Stimulated activated CD8-positive, alpha-beta memory T cell treated with anti-CD3 and anti-CD28 coated beads, Interleukin-15, amount 100 ng/mL, for 4 hours (primary cell): ENCODE results near the gene GMDS.

ENCODE experiments used
- DNase-seq, 2 donors: peaks; one replicate each; pipeline ENCODE4 v3.0.0-alpha.2; 2020; ENCODE audit warnings: low read depth in 2 of 2

Gene GMDS

GRCh38 chr6:2205396-2205795 is 40.0 kb downstream of the GMDS start:
- DNase-seq: no peak

- no peak for DNase-seq
Observed at GRCh38 chr6:2204272-2204671, 41.1 kb downstream of the GMDS start.

- no peak for DNase-seq
Observed at GRCh38 chr6:2203264-2203663, 42.1 kb downstream of the GMDS start.

GRCh38 chr6:2197984-2198383 is 47.4 kb downstream of the GMDS start:
- DNase-seq: no peak

- no peak for DNase-seq
Observed at GRCh38 chr6:2197177-2197671, 48.2 kb downstream of the GMDS start.

- no peak for DNase-seq
Observed at GRCh38 chr6:2196079-2196679, 49.2 kb downstream of the GMDS start.

- DNase-seq: no peak
Observed at GRCh38 chr6:2194643-2195042, 50.8 kb downstream of the GMDS start.

GRCh38 chr6:2193931-2194330 is 51.5 kb downstream of the GMDS start:
- DNase-seq: no peak

GRCh38 chr6:2192976-2193375 is 52.4 kb downstream of the GMDS start:
- DNase-seq: no peak

- no peak for DNase-seq
Observed at GRCh38 chr6:2191390-2191740, 54.0 kb downstream of the GMDS start.

- DNase-seq: no peak
Observed at GRCh38 chr6:2190661-2191389, 54.6 kb downstream of the GMDS start.

- DNase-seq: no peak
Observed at GRCh38 chr6:2188856-2189384, 56.5 kb downstream of the GMDS start.

GRCh38 chr6:2188397-2188796 is 57.0 kb downstream of the GMDS start:
- DNase-seq: no peak

GRCh38 chr6:2187826-2188225 is 57.6 kb downstream of the GMDS start:
- no peak for DNase-seq

GRCh38 chr6:2186516-2186915 is 58.9 kb downstream of the GMDS start:
- no peak for DNase-seq

- DNase-seq: no peak
Observed at GRCh38 chr6:2185466-2185865, 59.9 kb downstream of the GMDS start.

GRCh38 chr6:2184700-2185455 is 60.5 kb downstream of the GMDS start:
- no peak for DNase-seq

GRCh38 chr6:2183752-2184151 is 61.7 kb downstream of the GMDS start:
- no peak for DNase-seq

- no peak for DNase-seq
Observed at GRCh38 chr6:2183246-2183645, 62.2 kb downstream of the GMDS start.

GRCh38 chr6:2182251-2182650 is 63.2 kb downstream of the GMDS start:
- no peak for DNase-seq

- no peak for DNase-seq
Observed at GRCh38 chr6:2181567-2181966, 63.8 kb downstream of the GMDS start.

- DNase-seq: no peak
Observed at GRCh38 chr6:2179950-2180349, 65.5 kb downstream of the GMDS start.

GRCh38 chr6:2179241-2179640 is 66.2 kb downstream of the GMDS start:
- no peak for DNase-seq
